Suprapubic skin (tissue), 4 donors: ENCODE measurements around the gene BIRC3.

Experiments
- CTCF ChIP-seq, 2 donors: fragments of 200-600 bp in 1 of 2; fragments of 450-650 bp in 1 of 2; sonication (generic) in 1 of 2; IDR thresholded peaks; one replicate each; pipeline ENCODE4 v1.5.1; 2016 to 2019; ENCODE audit warnings: antibody characterized with exemption in 2 of 2, mild to moderate bottlenecking in 1 of 2, moderate library complexity in 1 of 2
- EP300 ChIP-seq: sonication (generic); formaldehyde crosslinking; IDR thresholded peaks from one replicate; pipeline ENCODE4 v1.6.1; 2017; ENCODE audit warnings: antibody characterized with exemption
- POLR2A ChIP-seq, 2 donors: fragments of 450-650 bp; IDR thresholded peaks; one replicate each; pipeline ENCODE4 v1.6.1; 2017; ENCODE audit warnings: antibody characterized with exemption in 2 of 2, mild to moderate bottlenecking in 2 of 2, moderate library complexity in 2 of 2
- POLR2AphosphoS5 ChIP-seq, 3 donors: sonication (generic); formaldehyde crosslinking; IDR thresholded peaks; one replicate each; pipeline ENCODE4 v1.6.1; 2017; ENCODE audit warnings: antibody characterized with exemption in 3 of 3

- no peak for TF ChIP-seq POLR2A (IDR thresholded peaks at IDR 0.05)
- no peak for TF ChIP-seq POLR2AphosphoS5 (IDR thresholded peaks at IDR 0.05)
- no peak for TF ChIP-seq CTCF (IDR thresholded peaks at IDR 0.05)
- TF ChIP-seq EP300 = no peak
Measured at GRCh38 chr11:102323542-102324251, 6.4 kb downstream of the BIRC3 start.
